Measurements from ENCODE around the gene ERCC6L2.

The ERCC6L2 gene

GRCh38 chr9:95875305-95876137 lies at the start of gene ERCC6L2:
Gene ERCC6L2, plus strand, starts transcription at chr9:95875691. Its CDS starts 348 bp downstream, at chr9:95876039.
- DNase-seq = peak; percentile 53

GRCh38 chr9:95826183-95826838 lies 49.2 kb upstream of the ERCC6L2 start:
- DNase-seq = no peak

GRCh38 chr9:95830768-95831167 lies 44.7 kb upstream of the ERCC6L2 start:
- no peak for DNase-seq

GRCh38 chr9:95831810-95832209 lies 43.7 kb upstream of the ERCC6L2 start:
- DNase-seq = no peak

- no peak for DNase-seq
Measured at GRCh38 chr9:95833546-95834178, 41.8 kb upstream of the ERCC6L2 start.

- DNase-seq = no peak
Measured at GRCh38 chr9:95834281-95834907, 41.1 kb upstream of the ERCC6L2 start.

GRCh38 chr9:95835393-95835792 lies 40.1 kb upstream of the ERCC6L2 start:
- DNase-seq = no peak

- DNase-seq = no peak
Measured at GRCh38 chr9:95836072-95836471, 39.4 kb upstream of the ERCC6L2 start.

- no peak for DNase-seq
Measured at GRCh38 chr9:95839012-95839411, 36.5 kb upstream of the ERCC6L2 start.

- no peak for DNase-seq
Measured at GRCh38 chr9:95840074-95840473, 35.4 kb upstream of the ERCC6L2 start.

GRCh38 chr9:95841377-95841776 lies 34.1 kb upstream of the ERCC6L2 start:
- no peak for DNase-seq

GRCh38 chr9:95845751-95846150 lies 29.7 kb upstream of the ERCC6L2 start:
- DNase-seq = no peak

GRCh38 chr9:95848764-95849163 lies 26.7 kb upstream of the ERCC6L2 start:
- DNase-seq = no peak

- DNase-seq = no peak
Measured at GRCh38 chr9:95852059-95853032, 23.1 kb upstream of the ERCC6L2 start.

- no peak for DNase-seq
Measured at GRCh38 chr9:95854386-95855020, 21.0 kb upstream of the ERCC6L2 start.

- no peak for DNase-seq
Measured at GRCh38 chr9:95855961-95856360, 19.5 kb upstream of the ERCC6L2 start.

- DNase-seq = no peak
Measured at GRCh38 chr9:95857124-95857523, 18.4 kb upstream of the ERCC6L2 start.

GRCh38 chr9:95857896-95858295 lies 17.6 kb upstream of the ERCC6L2 start:
- DNase-seq = no peak

GRCh38 chr9:95862343-95862742 lies 13.1 kb upstream of the ERCC6L2 start:
- no peak for DNase-seq

GRCh38 chr9:95864852-95865580 lies 10.5 kb upstream of the ERCC6L2 start:
- DNase-seq = no peak

- no peak for DNase-seq
Measured at GRCh38 chr9:95870352-95870751, 5.1 kb upstream of the ERCC6L2 start.

All from GOT3 (cell line).